Tibial nerve (tissue), 4 donors: ENCODE data around the gene ZBTB1. TPM values are rescaled to one million over a fixed set of nuclear protein-coding genes. Genes with fewer than 3 reads are reported as not detected.

ENCODE experiments used
- DNase-seq, 2 donors: peaks; one replicate each; pipeline ENCODE4 v3.0.0-alpha.2; 2019; ENCODE audit warnings: low spot score in 2 of 2
- H3K27ac ChIP-seq, 4 donors: fragments of 200-600 bp; sonication (generic) in 3 of 4; one replicate each; pipeline ENCODE4 v1.5.1; 2017 to 2019; ENCODE audit warnings: mild to moderate bottlenecking in 1 of 4
- H3K27me3 ChIP-seq, 2 donors: fragments of 200-600 bp; sonication (generic) in 1 of 2; one replicate each; pipeline versions ENCODE4 v1.5.1 to v1.6.0; 2017 to 2019
- H3K36me3 ChIP-seq, 3 donors: fragments of 200-600 bp; sonication (generic); one replicate each; pipeline ENCODE4 v1.5.1; 2018 to 2019
- H3K4me1 ChIP-seq, 4 donors: fragments of 200-600 bp; sonication (generic) in 3 of 4; one replicate each; pipeline ENCODE4 v1.5.1; 2017 to 2019
- H3K4me3 ChIP-seq, 4 donors: fragments of 200-600 bp; sonication (generic) in 3 of 4; one replicate each; pipeline ENCODE4 v1.5.1; 2017 to 2019; ENCODE audit warnings: mild to moderate bottlenecking in 1 of 4, moderate library complexity in 1 of 4
- H3K9me3 ChIP-seq, 4 donors: fragments of 200-600 bp; sonication (generic) in 3 of 4; one replicate each; pipeline ENCODE4 v1.5.1; 2017 to 2019
- EP300 ChIP-seq, 2 donors: sonication (generic); formaldehyde crosslinking; IDR thresholded peaks; one replicate each; pipeline ENCODE4 v1.6.1; 2017; ENCODE audit warnings: antibody characterized with exemption in 2 of 2, mild to moderate bottlenecking in 1 of 2
- POLR2A ChIP-seq, 2 donors: fragments of 450-650 bp; IDR thresholded peaks; one replicate each; pipeline ENCODE4 v1.6.1; 2017; ENCODE audit warnings: antibody characterized with exemption in 2 of 2, mild to moderate bottlenecking in 2 of 2, moderate library complexity in 2 of 2
- WGBS, 2 donors: methylation state at CpG; one replicate each; pipeline ENCODE4 v1.1.5; 2018; 5-methylcytosine and 5-hydroxymethylcytosine counted together
- total RNA-seq, 4 donors: library from RNA; depleted of rRNA; stranded (reverse); fragments of >200 nt; gene quantifications; one replicate each; pipeline ENCODE4 v1.1.0, GENCODE V29; 2016
- TF ChIP-seq, protein P1 (sequence below), 5 experiments: fragments of 200-600 bp in 3 of 5; fragments of 450-650 bp in 2 of 5; sonication (generic) in 3 of 5; IDR thresholded peaks; one replicate each; pipeline ENCODE4 v1.5.1; 2016 to 2019; ENCODE audit warnings: antibody characterized with exemption in 5 of 5, mild to moderate bottlenecking in 3 of 5, moderate library complexity in 2 of 5

Gene ZBTB1
- total RNA-seq, 4 donors from 2014 or later = 46.5 to 66.9 (median 55.9) TPM

DNA sequence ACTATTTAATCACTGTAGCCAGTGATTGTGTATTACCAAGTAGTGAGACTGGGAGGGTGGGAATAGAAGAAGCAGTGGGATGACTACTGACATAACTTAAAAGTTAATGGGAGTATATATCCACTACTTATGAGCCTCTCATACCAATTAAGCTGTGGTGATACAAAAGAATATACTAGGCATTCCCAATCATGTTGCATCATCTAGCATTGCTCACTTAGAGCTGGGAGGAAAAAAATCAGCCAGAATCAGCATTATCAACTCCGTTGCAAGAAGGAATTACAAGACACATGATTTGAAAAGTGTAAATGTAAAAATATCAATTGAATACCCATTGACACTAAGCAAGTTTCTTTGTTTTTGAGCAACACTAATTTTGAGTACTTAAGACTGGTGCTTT lies 44.4 kb downstream of the ZBTB1 start:
- H3K27ac ChIP-seq = peak overlapping the region in 1 of 4 donors; percentile 29

DNA sequence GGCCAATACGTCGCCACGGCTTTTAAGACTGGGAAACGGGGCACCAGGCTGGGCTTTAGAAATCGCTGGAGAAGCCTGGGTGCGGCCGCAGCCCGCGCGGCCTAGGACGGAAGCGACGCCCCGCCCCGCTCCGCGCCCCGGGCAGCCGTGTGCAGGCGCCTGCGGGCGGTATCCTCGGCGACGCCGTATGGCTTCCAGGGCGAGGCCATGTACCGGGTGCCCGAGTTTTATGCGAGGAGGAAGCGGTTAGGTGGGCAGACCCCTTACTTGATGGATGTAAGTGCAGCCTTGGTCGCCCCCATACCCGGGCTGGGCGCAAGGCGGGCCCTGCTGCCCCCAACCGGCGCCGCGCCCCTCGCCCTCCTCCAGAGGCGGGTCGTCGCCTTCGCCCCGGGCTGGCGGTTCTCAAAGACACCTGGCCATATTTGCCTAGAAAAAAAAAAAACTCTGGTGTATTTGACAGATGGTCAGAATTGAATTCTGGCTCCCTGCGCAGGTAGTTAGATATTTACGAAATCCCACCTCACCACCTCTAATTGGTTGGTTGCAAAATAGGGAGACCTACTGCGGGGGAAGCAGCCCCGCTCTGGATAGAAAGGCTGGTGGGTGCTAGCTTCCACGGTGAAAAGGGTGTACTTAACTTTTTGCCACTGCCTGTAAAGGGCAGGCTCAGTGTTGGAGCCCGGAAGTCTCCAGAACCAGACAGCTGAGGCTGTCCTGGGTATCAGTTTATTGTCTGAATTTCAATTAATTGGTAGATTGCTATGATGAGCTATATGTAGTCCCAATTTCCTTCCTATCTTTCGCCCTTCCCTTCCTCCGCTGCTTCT lies 45.4 kb downstream of the ZBTB1 start, which contains the start of gene PPP1R36:
Gene PPP1R36, plus strand, starts transcription at position 171 of the 830 bp plus-strand sequence. Its CDS starts 37 bp downstream, at position 208.
- H3K4me1 ChIP-seq = peaks cover 0 to 24% (median 9%) of the 10 kb centered on the region in 4 donors
- peak in 1 of 2 donors; percentile 7 for DNase-seq
- peaks cover 0 to 10% of the 10 kb centered on the region in 2 donors for H3K27me3 ChIP-seq
- peak within 1 kb of the TSS; percentile 20 to 51 (median 28) for H3K4me3 ChIP-seq
- TF ChIP-seq EP300 (IDR thresholded peaks at IDR 0.05) = no peak
- TF ChIP-seq POLR2A (IDR thresholded peaks at IDR 0.05) = no peak
- TF ChIP-seq, protein P1, sequence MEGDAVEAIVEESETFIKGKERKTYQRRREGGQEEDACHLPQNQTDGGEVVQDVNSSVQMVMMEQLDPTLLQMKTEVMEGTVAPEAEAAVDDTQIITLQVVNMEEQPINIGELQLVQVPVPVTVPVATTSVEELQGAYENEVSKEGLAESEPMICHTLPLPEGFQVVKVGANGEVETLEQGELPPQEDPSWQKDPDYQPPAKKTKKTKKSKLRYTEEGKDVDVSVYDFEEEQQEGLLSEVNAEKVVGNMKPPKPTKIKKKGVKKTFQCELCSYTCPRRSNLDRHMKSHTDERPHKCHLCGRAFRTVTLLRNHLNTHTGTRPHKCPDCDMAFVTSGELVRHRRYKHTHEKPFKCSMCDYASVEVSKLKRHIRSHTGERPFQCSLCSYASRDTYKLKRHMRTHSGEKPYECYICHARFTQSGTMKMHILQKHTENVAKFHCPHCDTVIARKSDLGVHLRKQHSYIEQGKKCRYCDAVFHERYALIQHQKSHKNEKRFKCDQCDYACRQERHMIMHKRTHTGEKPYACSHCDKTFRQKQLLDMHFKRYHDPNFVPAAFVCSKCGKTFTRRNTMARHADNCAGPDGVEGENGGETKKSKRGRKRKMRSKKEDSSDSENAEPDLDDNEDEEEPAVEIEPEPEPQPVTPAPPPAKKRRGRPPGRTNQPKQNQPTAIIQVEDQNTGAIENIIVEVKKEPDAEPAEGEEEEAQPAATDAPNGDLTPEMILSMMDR (IDR thresholded peaks at IDR 0.05) = no peak
- no peaks in the 10 kb centered on the region for H3K9me3 ChIP-seq
- H3K27ac ChIP-seq = peak within 1 kb of the TSS in 3 of 4 donors; percentile 17 to 72 (median 29)
- 12 to 16% methylated on average over 34 to 40 of the region's 54 CpGs for WGBS, 2 donors
- H3K36me3 ChIP-seq = peaks cover 0 to 8% (median 0%) of the 10 kb centered on the region in 3 donors

More for the DNA sequence above, 44.4 kb downstream of the ZBTB1 start:
- DNase-seq = no peak
- Histone ChIP-seq H3K36me3 (peaks cover 0 to 8% (median 0%) of the 10 kb centered on the region in 3 donors), H3K27me3 (peaks cover 0 to 10% of the 10 kb centered on the region in 2 donors), H3K4me1 (peaks cover 0 to 21% (median 9%) of the 10 kb centered on the region in 4 donors), H3K4me3 (no peak overlapping the region), H3K9me3 (no peaks in the 10 kb centered on the region)
- WGBS, 2 donors = 85 to 89% methylated on average over 1 of the region's 1 CpG
- TF ChIP-seq POLR2A (IDR thresholded peaks at IDR 0.05) (no peak), EP300 (IDR thresholded peaks at IDR 0.05) (no peak)
- TF ChIP-seq, protein P1 (IDR thresholded peaks at IDR 0.05) = no peak

DNA sequence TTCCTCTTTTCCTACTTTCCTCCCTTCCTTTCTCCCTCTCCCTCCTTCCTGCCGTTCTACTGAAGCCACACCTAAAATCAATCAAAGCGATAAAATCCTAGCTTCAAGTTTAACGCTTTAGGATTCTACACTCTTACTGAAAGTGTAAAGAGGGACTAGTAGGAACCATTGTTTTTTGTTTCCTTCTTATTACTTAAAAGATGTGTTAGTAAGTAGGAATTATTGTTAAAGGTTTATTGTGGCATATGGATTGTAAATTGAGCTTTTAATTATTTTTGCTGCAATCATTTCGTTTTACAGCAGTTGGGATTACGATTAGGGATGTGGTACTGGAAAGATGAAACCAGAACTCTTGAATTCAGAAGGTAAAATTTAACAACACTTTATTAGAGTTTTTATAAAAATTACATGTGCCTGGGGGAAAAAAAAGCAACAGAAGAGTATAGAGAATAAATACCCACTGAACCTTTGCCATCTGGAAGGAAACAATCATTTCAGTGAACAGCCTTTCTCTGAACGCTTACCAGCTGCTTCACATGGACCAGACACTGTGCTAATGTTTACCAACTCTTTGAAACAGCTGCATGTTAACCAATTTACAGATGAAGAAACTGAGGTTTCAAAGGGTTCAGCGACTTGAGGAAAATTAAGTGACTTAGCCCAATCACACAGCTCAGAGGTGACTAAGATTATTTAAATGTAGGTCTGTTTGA lies 46.2 kb downstream of the ZBTB1 start:
- H3K27ac ChIP-seq = peak overlapping the region in 1 of 4 donors; percentile 72
- DNase-seq = no peak
- WGBS, 2 donors = 66 to 71% methylated on average over 7 of the region's 7 CpGs

DNA sequence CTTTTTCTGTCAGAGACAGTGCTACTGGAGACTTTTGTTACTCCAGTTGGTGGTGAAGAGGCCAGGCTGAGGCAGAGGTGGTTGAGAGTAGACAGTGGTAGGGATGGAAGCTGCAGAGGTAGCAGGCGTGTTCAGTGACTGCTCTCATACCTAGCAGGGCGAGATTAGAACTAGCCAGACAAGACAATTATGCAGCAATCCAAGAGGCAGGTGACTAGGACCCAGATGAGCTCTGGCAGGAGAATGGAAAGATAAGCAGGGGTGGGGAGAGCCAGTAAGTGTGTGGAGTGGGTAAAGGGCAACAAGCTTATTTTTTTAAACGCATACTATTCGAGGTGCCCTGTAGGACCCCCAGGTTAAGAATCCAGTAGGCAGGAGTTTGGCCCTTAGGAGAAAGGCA lies 50.0 kb downstream of the ZBTB1 start:
- no peaks in the 10 kb centered on the region for H3K36me3 ChIP-seq
- 69 to 70% methylated on average over 4 of the region's 4 CpGs for WGBS, 2 donors
- no peak overlapping the region for H3K27ac ChIP-seq
- TF ChIP-seq, protein P1 (IDR thresholded peaks at IDR 0.05) = no peak
- TF ChIP-seq POLR2A (IDR thresholded peaks at IDR 0.05) = no peak
- no peak for TF ChIP-seq EP300 (IDR thresholded peaks at IDR 0.05)
- no peaks in the 10 kb centered on the region for H3K9me3 ChIP-seq
- peaks cover 0 to 19% (median 4%) of the 10 kb centered on the region in 4 donors for H3K4me1 ChIP-seq
- no peak overlapping the region for H3K4me3 ChIP-seq
- no peaks in the 10 kb centered on the region for H3K27me3 ChIP-seq
- DNase-seq = no peak

More for the DNA sequence above, 46.2 kb downstream of the ZBTB1 start:
- Histone ChIP-seq H3K4me1 (peaks cover 0 to 28% (median 9%) of the 10 kb centered on the region in 4 donors), H3K27me3 (peaks cover 0 to 10% of the 10 kb centered on the region in 2 donors), H3K9me3 (no peaks in the 10 kb centered on the region), H3K4me3 (no peak overlapping the region), H3K36me3 (peaks cover 0 to 8% (median 0%) of the 10 kb centered on the region in 3 donors)
- no peak for TF ChIP-seq POLR2A (IDR thresholded peaks at IDR 0.05)
- TF ChIP-seq, protein P1 (IDR thresholded peaks at IDR 0.05) = no peak
- no peak for TF ChIP-seq EP300 (IDR thresholded peaks at IDR 0.05)
